Suppressor macrophage treated with lipopolysaccharide for 1 hour (primary cell): ENCODE results near the gene SLC12A3.

Experiments used
- DNase-seq, 3 donors: peaks; one replicate each; pipeline ENCODE4 v3.0.0-alpha.2; 2020 to 2022

SLC12A3 gene

DNA sequence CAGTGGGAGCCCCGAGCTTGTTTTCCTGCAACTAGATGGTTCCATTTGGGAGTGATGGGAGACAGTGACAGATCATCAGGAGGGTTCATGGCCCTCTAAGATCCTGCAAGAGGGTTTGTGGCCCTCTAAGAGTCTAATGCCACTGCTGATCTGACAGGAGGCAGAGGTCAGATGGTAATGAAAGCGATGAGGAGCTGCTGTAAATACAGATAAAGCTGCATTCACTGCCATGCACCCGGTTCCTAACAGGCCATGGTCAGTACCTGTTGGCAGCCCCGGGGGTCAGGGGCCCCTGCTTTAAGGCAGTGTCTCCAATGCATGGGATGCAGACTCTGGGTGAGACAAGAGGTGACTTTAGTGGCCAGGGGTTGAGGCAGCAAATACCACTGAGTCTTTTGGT, 30.8 kb downstream of the SLC12A3 start:
- DNase-seq: no peak

DNA sequence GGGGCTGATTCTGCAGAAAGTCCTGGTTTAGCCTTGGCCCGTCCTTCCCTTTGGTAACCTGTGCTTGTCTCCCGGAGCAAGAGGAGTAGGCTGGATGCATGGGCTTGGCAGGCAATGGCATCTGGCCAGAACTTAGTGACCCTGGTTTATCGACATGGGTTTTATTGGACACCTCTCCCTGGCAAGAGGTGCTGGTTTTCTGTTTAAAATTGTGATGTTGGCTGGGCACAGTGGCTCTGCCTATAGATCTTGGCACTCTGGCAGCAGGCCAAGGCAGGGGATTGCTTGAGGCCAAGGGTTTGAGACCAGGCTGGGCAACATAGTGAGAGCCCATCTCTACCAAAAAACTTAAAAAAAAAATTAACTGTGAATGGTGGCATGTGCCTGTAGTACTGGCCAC, 31.2 kb downstream of the SLC12A3 start:
- no peak for DNase-seq

DNA sequence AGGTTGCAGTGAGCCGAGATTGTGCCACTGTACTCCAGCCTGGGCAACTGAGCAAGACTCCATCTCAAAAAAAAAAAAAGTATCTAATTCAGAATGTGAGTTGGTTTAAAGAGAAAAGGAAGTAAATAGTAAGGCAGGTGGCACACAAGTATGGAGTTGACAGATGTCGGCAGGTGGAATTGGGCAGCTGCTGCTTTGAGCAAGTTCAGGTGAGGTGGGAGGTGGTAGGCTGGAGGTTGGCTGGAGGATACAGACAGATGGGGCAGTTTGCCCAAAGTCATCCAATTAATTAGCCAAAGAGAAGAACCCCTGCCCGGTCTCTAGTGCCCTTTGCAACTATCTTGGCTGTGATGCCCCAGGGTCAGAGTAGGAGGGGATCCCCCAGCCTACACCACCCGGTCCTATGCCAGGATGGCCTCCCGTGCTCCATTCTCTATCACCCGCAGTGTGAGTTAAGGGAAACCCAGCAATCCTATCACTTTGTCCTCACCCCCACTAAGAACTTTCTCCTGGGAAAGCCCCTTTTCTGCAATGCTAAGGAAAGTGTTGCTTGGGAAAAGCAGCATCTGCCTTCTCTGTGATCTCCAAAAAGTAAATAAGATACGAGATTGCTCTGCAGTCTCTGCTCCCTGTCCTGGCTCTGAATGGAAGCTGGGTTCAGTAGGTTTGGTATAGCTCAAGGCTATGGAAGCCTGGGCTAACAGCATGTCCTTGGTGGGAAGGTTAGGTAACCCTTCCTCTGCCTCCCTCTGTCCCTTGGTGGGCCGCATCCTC, 32.2 kb downstream of the SLC12A3 start:
- DNase-seq: no peak

DNA sequence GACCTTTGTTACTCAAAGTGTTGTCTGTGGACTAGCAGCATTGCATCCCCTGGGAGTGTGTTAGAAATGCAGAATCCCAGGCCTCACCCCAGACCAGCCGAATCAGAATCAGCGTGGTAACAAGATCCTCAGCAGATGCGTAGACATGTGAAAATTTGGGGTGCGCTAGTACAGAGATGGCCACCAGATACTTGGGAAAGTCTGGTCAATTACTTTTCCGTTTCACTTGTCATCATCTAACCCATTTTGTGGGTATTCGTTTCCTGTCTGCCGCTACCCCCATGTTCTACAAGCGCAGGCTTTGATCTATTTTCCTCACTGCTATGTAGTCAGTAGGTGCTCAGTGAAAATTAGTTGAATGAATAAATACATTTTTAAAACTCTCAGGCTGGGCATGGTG, 33.8 kb downstream of the SLC12A3 start:
- no peak for DNase-seq

DNA sequence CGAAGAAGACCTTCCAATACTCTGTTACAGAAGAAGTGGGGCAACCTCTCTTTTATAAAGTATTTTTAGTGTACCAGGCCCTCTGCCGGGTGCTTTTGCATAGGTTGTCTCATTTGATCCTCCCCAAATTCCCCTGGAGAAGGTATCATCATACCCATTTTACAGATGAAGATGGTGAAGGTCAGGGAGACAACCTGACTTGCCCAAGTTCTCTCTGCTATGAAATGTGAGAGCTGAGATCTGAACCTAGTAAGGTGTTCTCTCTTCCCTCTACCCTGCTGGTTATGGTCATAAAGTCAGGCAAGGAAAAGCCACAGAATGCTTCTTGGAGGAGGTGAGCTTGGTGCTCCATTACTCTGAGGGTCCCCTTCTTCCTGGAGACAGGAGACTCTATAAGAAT, 38.9 kb downstream of the SLC12A3 start:
- DNase-seq: no peak

DNA sequence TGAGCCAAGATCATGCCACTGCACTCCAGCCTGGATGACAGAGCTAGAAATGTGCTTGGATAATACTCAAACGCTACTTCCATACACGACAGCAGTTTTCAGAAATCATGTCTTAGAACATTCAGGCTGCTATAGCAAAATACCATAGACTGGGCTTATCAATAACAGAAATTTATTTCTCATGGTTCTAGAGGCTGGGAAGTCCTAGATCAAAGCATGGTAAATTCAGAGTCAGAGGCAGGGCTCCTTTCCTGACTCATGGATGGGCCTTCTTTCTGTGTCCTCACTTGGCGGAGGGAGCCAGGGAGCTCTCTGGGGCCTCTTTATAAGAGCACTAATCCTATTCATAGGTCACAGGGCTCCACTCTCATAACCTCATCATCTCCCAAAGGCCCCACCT, 42.4 kb downstream of the SLC12A3 start:
- no peak for DNase-seq

DNA sequence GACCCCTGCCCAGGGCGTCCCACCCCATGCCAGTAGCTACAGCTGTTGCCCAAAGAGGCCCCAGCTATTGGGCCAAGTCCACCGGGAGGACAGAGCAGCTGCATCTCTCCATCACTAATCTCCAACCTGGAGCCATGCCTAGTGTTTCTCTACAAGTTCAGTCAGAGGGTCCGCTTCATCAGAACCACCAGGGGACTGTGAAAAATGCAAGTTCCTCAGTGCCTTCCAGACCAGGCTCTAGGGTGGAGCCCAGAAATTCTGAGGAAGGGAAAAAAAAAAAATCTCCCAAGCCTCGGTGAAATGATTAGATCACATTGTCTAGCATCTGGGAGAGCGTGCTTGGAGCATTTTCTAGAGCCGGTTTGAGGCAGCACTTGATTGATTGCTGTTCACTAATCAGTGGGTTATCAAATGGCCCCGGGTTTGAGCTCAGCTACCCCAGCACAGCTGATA, 44.5 kb downstream of the SLC12A3 start:
- peak in 2 of 3 donors; percentile 34 to 35 for DNase-seq

DNA sequence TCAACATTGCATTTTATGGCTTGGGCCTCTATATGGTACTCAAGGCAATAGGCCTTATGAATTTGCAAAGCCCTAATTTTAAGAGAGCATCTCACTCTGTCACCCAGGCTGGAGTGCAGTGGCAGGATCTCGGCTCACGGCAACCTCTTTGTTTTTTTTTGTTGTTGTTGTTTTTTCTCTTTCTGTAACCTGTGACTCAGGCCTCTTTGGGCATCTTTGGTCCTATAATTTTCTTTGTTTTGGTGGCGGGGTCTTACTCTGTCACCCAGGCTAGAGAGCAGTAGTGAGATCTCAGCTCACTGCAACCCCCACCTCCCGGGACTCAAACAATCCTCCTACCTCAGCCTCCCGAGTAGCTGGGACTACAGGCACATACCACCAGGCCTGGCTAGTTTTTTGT, 45.1 kb downstream of the SLC12A3 start:
- no peak for DNase-seq

DNA sequence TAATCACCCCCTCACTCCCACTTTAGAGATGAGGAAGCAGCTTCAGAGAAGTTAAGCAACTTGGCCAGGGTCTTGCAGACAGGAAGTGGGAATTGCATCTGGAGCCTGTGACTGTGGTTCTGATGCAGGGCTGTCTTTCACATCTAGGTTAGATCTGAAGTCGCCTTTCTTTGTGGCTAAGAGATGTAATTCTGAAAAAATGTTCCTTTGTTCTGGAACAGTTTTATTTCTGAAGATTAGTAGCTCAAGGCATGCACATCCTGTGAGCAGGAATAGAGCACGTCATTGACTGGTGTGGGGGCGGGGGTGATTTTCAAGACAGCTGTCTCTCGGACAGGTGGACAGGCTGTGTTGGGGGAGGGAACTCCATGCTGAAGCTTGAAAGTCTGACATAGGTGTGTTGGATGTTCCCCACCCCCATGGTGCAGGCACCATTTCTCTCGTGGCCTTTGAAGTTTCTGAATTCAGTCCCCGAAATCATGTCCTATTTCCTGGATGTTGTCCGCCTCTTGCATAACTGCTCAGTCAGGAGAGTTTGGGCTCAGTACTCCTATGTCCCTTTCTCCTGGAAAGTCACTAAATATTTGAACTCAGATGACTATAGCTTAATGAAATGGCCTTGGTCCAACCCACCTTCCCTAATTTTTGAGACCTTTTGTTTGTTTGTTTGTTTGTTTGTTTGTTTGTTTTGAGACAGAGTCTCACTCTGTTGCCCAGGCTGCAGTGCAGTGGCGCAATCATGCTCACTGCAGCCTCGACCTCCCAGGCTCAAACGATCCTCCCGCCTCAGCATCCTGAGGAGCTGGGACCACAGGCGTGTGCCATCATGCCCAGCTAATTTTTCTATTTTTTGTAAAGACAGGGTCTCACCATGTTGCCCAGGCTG, 45.9 kb downstream of the SLC12A3 start:
- DNase-seq: peak; percentile 79 to 89 (median 88)

DNA sequence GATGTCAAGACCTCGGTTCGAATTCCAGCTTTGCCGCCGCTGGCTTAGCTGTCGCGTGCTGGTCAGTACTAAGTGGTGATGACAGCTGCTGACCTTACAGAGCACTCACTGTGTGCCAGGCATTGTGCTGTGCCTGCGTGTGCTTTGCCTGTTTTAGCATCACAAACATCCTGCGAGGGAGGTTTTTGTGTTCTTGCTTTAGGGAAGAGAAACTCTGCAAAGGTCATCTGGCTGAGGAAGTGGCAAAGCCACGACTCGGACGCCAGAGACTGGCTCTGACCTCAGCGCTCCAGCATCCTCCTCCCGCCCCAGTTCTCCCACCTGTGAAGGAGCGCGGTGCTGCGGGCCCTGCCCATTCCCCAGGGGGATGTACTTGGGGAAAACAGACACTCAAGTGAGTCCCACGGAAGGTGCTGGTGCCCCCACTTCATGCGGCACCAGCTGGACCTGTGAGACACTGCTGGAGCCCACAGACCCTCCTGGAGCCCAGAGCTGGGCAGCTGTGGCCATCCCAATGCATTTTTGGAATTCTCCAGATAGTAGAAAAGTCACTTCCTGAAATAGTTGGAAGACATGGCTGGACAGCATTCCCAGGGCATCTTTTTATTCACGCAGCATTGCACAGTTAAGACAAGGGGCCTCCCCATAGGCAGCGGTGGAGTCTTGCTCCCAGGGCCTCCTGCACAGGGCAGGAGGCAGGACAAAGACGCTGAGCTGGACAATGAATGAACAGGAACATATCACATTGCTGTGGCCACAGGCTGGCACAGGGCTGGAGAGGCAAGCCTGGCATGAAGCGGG, 47.0 kb downstream of the SLC12A3 start:
- peak; percentile 80 to 85 (median 80) for DNase-seq

DNA sequence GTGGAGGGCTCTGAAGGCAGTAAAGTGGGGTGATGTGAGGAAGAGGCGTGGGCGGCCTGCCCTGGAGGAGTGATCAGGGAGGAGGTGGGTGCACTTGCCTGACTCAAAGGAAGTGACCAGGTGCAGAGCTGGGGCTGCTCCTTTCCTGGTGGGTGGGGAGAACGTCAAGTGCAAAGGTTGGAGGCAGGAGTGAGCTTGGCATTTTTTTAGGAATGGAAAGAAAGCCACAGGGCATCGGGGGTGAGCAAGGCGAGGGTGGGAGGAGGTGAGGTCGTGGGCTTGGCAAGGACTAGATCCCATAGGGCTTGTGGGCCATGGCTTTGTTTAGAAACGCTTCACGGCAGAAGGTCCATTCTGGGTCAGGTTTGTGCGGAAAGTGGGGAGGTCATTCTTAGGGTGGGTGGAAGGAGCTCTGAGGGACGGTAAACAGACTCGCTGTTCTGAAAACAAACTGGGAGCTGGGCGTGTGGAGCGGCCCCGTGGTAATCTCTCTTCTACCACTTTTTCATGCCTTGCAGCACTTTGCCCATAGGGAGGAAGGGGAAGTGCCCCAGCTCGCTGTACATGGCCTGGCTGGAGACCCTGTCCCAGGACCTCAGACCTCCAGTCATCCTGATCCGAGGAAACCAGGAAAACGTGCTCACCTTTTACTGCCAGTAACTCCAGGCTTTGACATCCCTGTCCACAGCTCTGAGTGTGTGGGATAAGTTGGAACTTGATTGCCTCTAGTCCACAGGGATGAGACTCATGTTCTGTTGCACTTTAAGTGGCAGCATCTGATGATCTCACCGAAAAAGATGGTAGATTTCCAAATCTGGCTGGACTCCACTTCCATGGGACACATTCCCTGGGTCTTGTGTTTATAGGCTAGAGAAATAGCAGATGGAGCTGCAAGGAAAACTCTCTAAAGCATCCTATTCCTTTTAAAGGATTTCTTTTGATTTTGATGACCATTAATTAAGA, 48.0 kb downstream of the SLC12A3 start:
- no peak for DNase-seq

DNA sequence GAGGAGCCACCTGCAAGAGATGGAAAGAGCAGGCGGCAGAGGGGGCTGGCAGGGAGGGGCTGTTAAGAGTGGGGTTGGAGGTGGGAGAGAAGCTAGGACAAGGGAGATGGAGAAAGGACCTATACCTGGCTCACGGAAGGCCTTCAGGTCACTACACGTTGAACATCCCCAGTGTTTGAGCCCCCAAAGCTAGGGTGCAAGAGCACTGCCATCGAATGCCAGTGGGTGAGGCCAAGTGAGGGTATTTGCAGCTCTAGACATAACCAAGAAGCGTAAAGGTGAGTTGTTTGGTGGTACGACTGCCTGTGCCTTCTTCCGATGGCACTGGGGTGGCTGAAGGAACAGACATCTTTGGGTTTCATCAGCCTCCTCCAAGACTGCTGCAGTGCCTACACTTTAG, 49.9 kb downstream of the SLC12A3 start:
- no peak for DNase-seq

DNA sequence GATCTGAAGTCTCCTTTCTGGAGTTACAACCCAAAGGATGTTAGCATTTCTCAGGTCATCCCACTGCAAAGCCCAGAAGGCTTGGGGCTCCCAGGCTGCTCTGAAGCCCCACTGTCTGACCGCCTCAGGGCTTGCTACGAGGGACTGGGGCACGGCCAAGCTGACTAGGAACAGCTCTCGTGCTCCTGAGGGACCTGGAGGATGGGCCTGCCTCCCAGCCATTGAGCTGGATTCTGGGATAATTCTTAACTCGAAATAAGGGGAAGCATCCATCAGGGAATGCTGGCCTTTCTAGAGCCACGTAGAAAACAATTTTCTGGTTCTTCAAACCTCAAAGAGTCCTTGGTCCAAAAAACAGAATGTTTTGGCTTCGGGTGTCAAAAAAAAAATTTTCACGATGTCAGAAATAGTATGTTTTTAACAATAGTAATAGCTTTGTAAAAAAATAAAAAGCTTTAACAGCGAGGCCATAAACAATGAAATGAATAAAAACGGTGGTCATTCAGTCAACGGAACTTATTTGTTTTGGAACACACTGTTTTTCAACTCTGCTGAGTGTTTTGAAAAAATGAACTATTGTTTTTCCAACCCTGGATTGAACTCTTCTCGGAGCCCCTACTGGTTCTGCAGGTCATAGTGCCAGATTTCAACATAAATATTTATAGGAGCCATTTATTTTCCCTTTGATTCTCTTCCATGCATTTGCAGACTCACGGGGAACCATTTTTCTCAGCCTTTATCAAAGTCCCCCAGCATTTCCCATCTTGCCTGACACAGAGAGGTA, 50.5 kb downstream of the SLC12A3 start:
- no peak for DNase-seq

DNA sequence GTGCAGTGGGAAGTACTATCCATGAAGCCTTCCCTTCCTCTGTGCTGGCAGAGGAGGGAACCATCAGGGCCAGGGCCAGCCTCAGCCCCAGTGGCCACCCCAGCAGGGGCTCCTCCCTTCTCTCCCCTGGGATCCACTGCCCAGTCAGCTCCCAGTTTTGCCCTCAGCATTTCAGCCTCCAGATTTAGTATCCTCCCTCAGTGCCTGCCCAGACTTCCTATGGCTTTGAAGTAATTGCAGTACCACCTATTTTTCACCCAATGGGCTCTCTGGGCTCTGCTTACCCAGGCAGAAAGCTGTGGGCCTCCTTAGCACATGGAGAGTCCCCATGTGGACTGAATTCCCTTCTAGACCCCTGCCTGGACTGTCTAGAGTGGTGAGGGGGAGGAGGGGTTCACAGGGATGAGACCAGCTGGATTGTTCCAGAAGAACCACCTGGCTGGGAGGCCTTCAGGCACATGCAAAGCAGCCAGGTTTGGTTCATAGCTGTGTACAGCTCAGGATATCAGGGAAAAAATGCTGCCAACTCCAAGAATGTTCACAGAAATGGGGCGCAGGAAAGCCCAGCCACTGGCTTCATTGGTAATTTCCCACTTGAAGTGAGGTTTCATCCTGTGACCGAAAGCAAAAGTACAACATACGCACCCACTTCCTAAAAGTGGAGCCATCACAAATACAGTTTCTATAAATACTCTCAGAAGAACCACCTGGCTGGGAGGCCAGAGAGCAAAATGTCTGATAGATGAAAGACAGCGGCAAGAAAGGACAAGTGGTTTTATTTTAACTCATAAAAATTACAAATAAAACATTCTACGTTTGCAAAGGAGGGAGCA, 51.8 kb downstream of the SLC12A3 start:
- peak; percentile 81 to 87 (median 83) for DNase-seq

DNA sequence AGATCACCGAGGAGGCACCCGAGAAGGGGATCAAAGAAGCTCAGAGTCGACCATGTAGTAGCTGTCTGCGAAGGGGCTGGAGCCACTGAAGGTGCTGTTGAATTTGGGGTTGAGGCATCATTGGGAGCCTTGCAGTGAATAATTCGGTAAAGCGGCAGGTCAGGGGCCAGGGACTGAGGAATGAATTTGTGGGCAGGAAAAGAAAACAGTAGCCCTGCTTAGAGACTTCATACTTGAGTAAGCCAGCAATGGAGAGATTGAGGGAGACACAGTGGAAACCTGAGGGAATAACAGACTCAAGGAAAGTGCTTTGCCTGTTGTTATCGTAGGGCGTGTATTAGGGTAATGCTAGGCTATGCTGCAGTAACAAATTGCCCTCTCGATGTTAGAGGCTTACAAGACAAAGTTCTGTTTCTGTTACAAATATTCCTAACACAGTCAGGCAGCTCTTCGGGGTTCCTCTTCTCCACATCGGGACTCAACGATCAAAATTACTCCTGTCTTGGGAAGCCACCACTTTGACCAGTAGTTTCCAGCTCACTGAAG, 53.5 kb downstream of the SLC12A3 start:
- no peak for DNase-seq

DNA sequence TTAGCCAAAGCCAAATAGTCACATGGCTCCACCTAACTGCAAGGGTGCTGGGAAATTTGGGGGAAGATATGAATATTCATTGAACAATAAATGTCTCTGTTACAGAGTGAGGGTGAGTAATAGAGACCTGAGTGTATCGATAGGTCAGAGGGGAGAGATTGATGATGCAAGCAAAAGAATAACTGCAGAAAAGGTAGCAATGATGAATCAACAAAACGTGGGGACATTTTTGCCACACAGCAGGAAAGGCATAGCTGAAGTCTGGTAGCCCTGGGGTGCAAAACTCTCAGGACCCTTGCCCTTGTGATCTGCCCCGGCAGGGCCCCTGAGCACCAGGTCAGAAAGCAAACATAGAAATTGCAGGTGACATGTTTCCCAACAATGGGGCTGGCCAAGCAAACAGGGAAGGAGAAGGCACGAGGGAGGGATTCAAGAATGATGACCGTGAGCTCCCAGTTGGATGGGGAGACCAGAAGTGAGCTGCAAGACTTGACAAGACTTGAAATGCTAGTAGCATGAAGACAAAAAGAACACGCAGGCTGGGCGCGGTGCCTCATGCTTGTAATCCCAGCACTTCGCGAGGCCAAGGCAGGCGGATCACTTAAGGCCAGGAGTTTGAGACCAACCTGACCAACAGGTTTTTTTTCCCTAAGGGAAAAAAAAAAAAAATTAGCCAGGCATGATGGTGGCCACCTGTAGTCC, 54.2 kb downstream of the SLC12A3 start:
- no peak for DNase-seq

DNA sequence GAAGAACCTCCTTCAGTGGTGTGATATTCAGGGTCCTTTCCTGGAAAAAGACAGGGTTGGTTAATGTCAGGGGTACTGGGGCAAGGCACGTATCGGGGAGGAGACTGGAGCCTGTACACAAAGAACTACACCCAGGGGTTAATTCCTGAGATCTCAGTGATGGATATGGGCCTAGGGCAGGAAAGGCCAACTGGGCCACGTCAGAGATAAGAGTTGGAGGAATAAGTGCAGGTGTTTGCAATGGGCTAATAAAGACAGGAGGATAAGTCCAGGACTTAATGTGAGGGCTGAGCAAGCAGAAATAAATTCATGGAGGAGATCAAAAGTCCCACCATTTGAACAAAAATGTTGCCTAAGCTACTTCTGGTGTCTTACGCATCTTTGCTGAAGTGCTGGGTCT, 56.6 kb downstream of the SLC12A3 start:
- no peak for DNase-seq

DNA sequence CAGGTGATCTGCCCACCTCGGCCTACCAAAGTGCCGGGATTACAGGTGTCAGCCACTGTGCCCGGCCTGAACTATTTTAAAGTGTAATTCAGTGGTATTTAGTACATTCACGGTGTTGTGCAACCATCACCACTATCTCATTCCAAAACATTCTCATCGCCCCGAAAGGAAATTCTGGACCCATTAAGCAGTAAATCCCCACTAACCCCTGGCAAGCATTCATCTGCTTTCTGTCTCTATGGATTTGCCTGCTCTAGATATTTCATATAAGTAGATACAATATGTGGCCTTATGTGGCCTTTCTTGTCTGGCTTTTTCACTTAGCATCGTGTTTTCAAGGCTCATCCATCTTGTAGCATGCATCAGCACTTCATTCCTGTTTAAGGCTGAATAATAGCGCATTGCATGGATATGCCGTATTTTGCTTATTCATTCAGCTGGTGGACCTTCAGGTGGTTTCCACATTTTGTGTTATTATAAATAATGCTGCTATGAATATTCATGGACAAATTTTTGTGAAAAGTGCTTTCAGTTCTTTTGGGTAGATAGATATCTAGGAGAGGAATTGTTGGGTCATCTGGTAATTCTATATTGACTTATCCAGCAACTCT, 58.6 kb downstream of the SLC12A3 start:
- DNase-seq: no peak

DNA sequence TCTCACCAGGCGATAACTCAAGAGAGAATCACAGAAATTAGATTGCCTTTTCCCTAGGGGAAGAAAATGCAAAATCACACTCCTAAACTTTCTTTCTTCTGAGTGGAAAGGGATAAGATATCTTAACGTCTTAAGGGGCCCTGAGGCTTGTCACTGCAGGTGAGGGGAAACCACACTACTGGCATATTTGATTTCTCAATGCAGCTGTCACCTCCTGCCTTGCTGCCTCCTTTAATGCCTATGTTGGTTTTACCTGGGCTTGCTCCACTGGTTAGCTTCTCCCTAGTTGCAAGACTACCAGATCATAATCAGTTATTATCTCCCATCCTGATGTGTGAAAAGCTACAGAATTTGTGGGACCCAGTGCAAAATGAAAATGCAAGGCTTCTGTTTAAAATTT, 62.5 kb downstream of the SLC12A3 start:
- DNase-seq: no peak
